ENCODE results near the gene OLFML1.

DNA sequence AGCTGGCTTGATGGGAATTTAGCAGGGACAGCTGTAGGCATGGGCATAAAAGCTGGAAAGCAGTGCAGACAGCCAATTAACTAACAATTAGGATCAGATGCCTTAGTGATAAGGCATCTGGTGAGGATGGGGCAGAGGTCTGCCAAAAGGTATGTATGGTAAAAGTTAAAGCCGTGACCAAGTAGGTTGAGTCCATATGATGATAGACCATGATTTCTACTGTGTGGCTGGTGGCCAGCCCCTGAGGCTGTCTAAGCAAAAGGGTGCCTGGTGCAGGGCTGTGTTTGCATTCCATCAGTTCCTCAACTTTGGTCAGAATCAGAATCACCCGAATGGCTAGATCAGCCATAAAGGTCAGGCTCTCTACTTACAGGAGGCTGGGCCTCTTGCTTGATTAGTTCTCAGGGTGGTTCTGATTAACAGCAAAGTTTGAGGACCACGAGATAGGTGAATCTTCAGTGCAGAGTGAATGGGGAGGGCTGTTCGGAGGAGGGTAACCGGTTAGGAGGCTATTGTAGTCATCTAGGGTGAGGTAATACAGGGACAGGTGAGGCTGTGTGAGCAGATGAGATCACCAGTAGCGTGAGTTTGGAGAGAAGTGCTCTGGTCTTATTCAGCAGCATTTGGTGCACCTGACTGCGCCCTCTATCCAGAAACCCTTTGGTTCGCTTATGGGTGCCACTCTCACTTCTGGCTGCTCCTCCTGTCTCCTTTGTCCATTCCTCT lies 55.7 kb downstream of the OLFML1 start:
- TF ChIP-seq, protein P1, sequence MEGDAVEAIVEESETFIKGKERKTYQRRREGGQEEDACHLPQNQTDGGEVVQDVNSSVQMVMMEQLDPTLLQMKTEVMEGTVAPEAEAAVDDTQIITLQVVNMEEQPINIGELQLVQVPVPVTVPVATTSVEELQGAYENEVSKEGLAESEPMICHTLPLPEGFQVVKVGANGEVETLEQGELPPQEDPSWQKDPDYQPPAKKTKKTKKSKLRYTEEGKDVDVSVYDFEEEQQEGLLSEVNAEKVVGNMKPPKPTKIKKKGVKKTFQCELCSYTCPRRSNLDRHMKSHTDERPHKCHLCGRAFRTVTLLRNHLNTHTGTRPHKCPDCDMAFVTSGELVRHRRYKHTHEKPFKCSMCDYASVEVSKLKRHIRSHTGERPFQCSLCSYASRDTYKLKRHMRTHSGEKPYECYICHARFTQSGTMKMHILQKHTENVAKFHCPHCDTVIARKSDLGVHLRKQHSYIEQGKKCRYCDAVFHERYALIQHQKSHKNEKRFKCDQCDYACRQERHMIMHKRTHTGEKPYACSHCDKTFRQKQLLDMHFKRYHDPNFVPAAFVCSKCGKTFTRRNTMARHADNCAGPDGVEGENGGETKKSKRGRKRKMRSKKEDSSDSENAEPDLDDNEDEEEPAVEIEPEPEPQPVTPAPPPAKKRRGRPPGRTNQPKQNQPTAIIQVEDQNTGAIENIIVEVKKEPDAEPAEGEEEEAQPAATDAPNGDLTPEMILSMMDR (IDR thresholded peaks at IDR 0.05): no peak
- TF ChIP-seq POLR2A (IDR thresholded peaks at IDR 0.05): no peak

Data from uterus (tissue), 2 donors.